Activated gamma-delta T cell treated with anti-CD3 and anti-CD28 coated beads, Interleukin-2, amount 50 U/mL, for 16 hours (primary cell): ENCODE results near the gene TBL1X.

Experiments
- DNase-seq: peaks from one replicate; pipeline ENCODE4 v3.0.0-alpha.2; 2020; ENCODE audit warnings: low read depth

Gene TBL1X

GRCh38 chrX:9707306-9708033 lies 242.6 kb downstream of the TBL1X start:
- DNase-seq, result no peak

GRCh38 chrX:9708086-9708485 lies 243.2 kb downstream of the TBL1X start:
- no peak for DNase-seq

- DNase-seq, result peak; percentile 62
Observed at GRCh38 chrX:9708923-9709553, 244.2 kb downstream of the TBL1X start.

- DNase-seq, result no peak
Observed at GRCh38 chrX:9710332-9710731, 245.5 kb downstream of the TBL1X start.

- DNase-seq, result no peak
Observed at GRCh38 chrX:9717376-9717775, 252.5 kb downstream of the TBL1X start.

GRCh38 chrX:9724711-9725110 lies 259.9 kb downstream of the TBL1X start:
- DNase-seq, result no peak

- DNase-seq, result no peak
Observed at GRCh38 chrX:9728261-9728660, 263.4 kb downstream of the TBL1X start.

- DNase-seq, result no peak
Observed at GRCh38 chrX:9729171-9729885, 264.5 kb downstream of the TBL1X start.

GRCh38 chrX:9730078-9730477 lies 265.2 kb downstream of the TBL1X start:
- no peak for DNase-seq

GRCh38 chrX:9730752-9731151 lies 265.9 kb downstream of the TBL1X start:
- DNase-seq, result no peak

- DNase-seq, result no peak
Observed at GRCh38 chrX:9737363-9737762, 272.5 kb downstream of the TBL1X start.

- no peak for DNase-seq
Observed at GRCh38 chrX:9738151-9738550, 273.3 kb downstream of the TBL1X start.

GRCh38 chrX:9739130-9739529 lies 274.3 kb downstream of the TBL1X start:
- DNase-seq, result no peak

- no peak for DNase-seq
Observed at GRCh38 chrX:9745417-9746115, 280.7 kb downstream of the TBL1X start.

- no peak for DNase-seq
Observed at GRCh38 chrX:9746148-9746888, 281.5 kb downstream of the TBL1X start.

- no peak for DNase-seq
Observed at GRCh38 chrX:9747644-9748043, 282.8 kb downstream of the TBL1X start.

GRCh38 chrX:9749146-9749692 lies 284.4 kb downstream of the TBL1X start:
- no peak for DNase-seq

- no peak for DNase-seq
Observed at GRCh38 chrX:9757366-9757765, 292.5 kb downstream of the TBL1X start.

- DNase-seq, result no peak
Observed at GRCh38 chrX:9758021-9758638, 293.3 kb downstream of the TBL1X start.

- no peak for DNase-seq
Observed at GRCh38 chrX:9759337-9759736, 294.5 kb downstream of the TBL1X start.

GRCh38 chrX:9765072-9765736 lies 300.3 kb downstream of the TBL1X start:
- no peak for DNase-seq
